BJ (cell line): ENCODE results near the gene CYB561. TPM values are rescaled to one million over a fixed set of nuclear protein-coding genes. Genes with fewer than 3 reads are reported as not detected.

Experiments
- CTCF ChIA-PET: fragments of 350-600 bp; formaldehyde crosslinking; extraction: SDS; loops from one replicate; lab custom pipeline; 2021; ENCODE audit warnings: antibody characterized with exemption, inconsistent platforms; lab: Yijun Ruan, JAX
- POLR2A ChIA-PET: fragments of 300-600 bp; sonication (Branson Sonifier 250); formaldehyde crosslinking; extraction: SDS; loops from one replicate; lab custom pipeline; 2021; ENCODE audit warnings: antibody characterized with exemption; lab: Charles Lee
- DNase-seq: peaks from one replicate; pipeline ENCODE4 v3.0.0-alpha.2; 2011; ENCODE audit warnings: low read depth
- H3K27me3 ChIP-seq: 2 replicates; pipeline ENCODE4 v1.6.0; 2011; ENCODE audit warnings: low read length; ENCODE audit not compliant: control insufficient read depth, insufficient read depth
- H3K36me3 ChIP-seq: 2 replicates; pipeline ENCODE4 v1.5.1; 2011; ENCODE audit warnings: low read length; ENCODE audit not compliant: control insufficient read depth, insufficient read depth
- H3K4me3 ChIP-seq: 2 replicates; pipeline ENCODE4 v1.5.1; 2011; ENCODE audit warnings: low read depth, mild to moderate bottlenecking, control low read depth, low read length
- polyA plus RNA-seq: library from polyadenylated mRNA; depleted of rRNA; stranded (reverse); fragments of >200 nt; gene quantifications from 2 replicates; pipeline ENCODE4 v1.2.3, GENCODE V29; 2011
- TF ChIP-seq, protein P1 (sequence below): IDR thresholded peaks from 2 replicates; pipeline ENCODE4 v1.5.1; 2011; ENCODE audit warnings: low read depth, mild to moderate bottlenecking, control low read depth, inconsistent platforms, low read length, moderate library complexity; ENCODE audit not compliant: insufficient read depth

CYB561 gene
- polyA plus RNA-seq, 1 experiment: 17.1 TPM

DNA sequence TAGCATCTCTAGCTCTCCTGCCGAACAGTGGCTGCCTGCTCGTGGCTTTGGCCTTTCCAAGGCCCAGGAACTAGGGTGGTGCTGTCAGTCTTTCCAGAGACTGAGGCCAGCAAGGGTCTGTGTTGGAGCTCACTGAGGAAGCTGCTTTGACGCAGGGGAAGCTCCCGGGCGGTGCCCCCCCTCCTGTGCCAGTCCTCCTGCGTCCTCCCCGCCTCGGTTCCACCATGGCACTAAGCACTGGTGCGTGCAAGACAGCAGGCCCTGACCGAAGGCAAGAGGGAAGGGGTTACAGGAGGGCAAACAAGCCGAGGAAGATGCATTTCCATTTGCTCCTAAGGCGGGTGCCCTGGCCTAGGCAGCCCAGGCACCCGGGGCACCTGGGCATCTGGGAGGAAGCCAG lies 4.5 kb downstream of the CYB561 start:
- TF ChIP-seq, protein P1, sequence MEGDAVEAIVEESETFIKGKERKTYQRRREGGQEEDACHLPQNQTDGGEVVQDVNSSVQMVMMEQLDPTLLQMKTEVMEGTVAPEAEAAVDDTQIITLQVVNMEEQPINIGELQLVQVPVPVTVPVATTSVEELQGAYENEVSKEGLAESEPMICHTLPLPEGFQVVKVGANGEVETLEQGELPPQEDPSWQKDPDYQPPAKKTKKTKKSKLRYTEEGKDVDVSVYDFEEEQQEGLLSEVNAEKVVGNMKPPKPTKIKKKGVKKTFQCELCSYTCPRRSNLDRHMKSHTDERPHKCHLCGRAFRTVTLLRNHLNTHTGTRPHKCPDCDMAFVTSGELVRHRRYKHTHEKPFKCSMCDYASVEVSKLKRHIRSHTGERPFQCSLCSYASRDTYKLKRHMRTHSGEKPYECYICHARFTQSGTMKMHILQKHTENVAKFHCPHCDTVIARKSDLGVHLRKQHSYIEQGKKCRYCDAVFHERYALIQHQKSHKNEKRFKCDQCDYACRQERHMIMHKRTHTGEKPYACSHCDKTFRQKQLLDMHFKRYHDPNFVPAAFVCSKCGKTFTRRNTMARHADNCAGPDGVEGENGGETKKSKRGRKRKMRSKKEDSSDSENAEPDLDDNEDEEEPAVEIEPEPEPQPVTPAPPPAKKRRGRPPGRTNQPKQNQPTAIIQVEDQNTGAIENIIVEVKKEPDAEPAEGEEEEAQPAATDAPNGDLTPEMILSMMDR: no peak
- Histone ChIP-seq H3K4me3 (no peak overlapping the region), H3K36me3 (no peaks in the 10 kb centered on the region), H3K27me3 (no peaks in the 10 kb centered on the region)
- POLR2A ChIA-PET: no interaction called here
- CTCF ChIA-PET: interaction anchor here (1.3 kb wide), 1 partner anchor 37 kb away, joined by 5 read pairs; no protein-coding TSS in a partner anchor
- DNase-seq: no peak

DNA sequence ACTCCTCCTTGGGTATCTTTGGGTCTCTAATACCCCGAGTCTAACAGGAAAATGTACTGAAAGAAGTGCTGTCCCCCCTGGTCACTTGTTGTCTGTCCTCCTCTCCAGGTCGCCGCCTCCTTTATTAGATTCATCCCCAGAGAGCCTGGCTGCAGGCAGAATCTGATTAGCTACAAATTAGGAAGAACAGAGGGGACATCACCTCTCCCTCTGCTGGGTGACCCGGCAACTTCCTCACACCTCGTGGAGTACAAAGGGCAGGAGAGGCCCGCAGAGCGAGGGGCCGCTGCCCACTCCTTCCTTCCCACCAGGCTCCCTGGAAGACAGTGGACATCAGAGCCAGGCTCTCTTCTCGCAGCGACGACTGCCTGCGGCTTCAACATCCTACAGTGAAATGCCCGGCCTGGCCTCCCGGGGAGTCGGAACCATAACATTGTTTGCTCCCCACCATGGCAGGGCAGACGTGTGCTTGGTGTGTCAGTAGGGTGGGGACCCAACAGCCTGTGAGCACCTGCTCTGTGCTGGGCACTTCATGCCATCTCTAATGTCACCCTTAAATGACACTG lies 5.3 kb downstream of the CYB561 start:
- CTCF ChIA-PET: interaction anchor here (1.1 to 1.3 kb wide), 2 partner anchors 38 to 171 kb away, joined by 3 to 5 read pairs; no protein-coding TSS in a partner anchor
- no peaks in the 10 kb centered on the region for H3K36me3 ChIP-seq
- POLR2A ChIA-PET: no interaction called here
- H3K4me3 ChIP-seq: no peak overlapping the region
- no peak for DNase-seq
- TF ChIP-seq, protein P1: no peak
- H3K27me3 ChIP-seq: no peaks in the 10 kb centered on the region

DNA sequence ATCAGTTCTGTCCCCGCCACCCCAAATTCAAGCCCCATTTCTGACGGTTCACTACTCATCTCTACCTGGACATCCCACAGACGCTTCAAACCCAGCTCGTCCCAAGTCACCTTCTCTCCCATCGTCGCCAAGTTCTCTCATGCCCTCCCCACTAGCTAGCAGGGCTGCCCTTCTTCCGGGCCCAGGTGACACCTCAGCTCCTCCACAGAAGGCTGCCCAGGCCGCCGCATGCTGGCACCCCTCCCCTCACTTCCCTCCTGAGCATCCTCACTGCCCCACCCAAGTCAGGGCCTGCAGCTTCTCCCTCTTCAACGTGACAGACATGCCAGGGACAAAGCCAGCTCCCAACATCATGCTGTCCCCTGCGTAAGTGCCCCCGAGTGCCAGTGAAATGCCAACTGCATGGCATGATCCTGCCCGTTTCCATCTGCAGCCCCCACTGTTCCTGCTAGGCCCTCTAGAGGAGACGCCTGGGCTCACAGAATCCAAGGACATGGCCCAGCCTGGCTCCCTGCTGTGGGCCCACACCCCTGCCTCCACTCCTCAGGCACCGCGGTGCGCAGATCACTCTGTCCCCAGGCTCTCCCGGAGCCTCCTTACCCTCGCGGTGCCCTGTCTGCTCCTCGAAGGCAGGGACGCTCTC lies 5.9 kb downstream of the CYB561 start:
- no peak for DNase-seq
- ChIA-PET CTCF (interaction anchor here (1.1 to 1.4 kb wide), 3 partner anchors 10 to 171 kb away, joined by 3 read pairs; no protein-coding TSS in a partner anchor), POLR2A (no interaction called here)
- Histone ChIP-seq H3K27me3 (no peaks in the 10 kb centered on the region), H3K36me3 (no peaks in the 10 kb centered on the region), H3K4me3 (no peak overlapping the region)
- TF ChIP-seq, protein P1: no peak

DNA sequence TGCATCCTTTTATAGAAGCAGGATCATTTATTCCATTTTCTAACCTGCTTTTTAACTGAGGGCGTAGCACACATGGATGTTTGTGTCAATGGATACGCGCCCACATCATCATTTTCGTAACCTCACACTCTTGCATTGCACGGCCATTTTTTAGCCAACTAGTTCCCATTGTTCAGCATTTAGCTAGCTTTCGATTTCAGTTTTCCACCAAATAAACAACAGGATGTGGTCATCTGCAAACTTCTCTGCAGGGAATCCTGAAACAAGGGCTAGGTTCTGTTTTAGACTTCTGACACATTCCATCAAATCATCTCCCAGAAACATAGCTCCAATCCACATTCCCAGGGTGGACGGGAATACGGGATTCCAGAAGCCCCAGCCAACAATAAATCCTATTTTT lies 6.4 kb downstream of the CYB561 start:
- ChIA-PET POLR2A (no interaction called here), CTCF (interaction anchor here (1.1 to 1.4 kb wide), 4 partner anchors 11 to 172 kb away, joined by 3 to 4 read pairs (median 3); no protein-coding TSS in a partner anchor)
- TF ChIP-seq, protein P1: no peak
- no peak overlapping the region for H3K4me3 ChIP-seq
- DNase-seq: peak; percentile 21
- H3K36me3 ChIP-seq: no peaks in the 10 kb centered on the region
- no peaks in the 10 kb centered on the region for H3K27me3 ChIP-seq
